K562 (cell line): ENCODE results near the gene UBE3B. TPM values are rescaled to one million over a fixed set of nuclear protein-coding genes. Genes with fewer than 3 reads are reported as not detected.

Source experiments
- ATAC-seq: fragments of 200-7000 bp; cut with Tn5 transposase; 3 replicates; pipeline ENCODE4 v1.9.1; 2020; ENCODE audit warnings: moderate library complexity
- BruUV-seq: library from RNA; stranded (reverse); fragments of 400-500 nt; replicated peaks from 2 replicates; lab custom pipeline; 2021; lab: Mats Ljungman, UMichigan
- CTCF ChIA-PET: fragments of 300-600 bp; formaldehyde crosslinking; extraction: SDS; loops from one replicate; lab custom pipeline; 2021; ENCODE audit warnings: low intra/inter-chr PET ratio; lab: Yijun Ruan, JAX
- POLR2A ChIA-PET: fragments of 300-600, 350-650 bp; sonication (Branson Sonifier 250); formaldehyde crosslinking; extraction: SDS; loops from one replicate; lab custom pipeline; 2021; ENCODE audit warnings: antibody characterized with exemption, inconsistent platforms; lab: Yijun Ruan, JAX
- DNase-seq, 4 experiments: peaks; one replicate each; pipeline versions ENCODE4 v3.0.0 to v3.0.0-alpha.2; 2011 to 2018; ENCODE audit warnings: low spot score in 3 of 4, mixed read lengths in 3 of 4; ENCODE audit errors: extremely low read depth in 1 of 4
- FAIRE-seq: peaks from 2 replicates; lab custom pipeline; 2011; peaks lifted over from hg19 to GRCh38; lab: Jason Lieb, UNC
- H2AFZ ChIP-seq: 2 replicates; pipeline ENCODE4 v1.6.0; 2011; ENCODE audit warnings: low read depth, low read length, control low read depth, inconsistent platforms
- H3K27ac ChIP-seq: fragments of 200-600 bp; 3 replicates; pipeline ENCODE4 v1.8.0; 2011; ENCODE audit warnings: low read depth, mild to moderate bottlenecking, control low read depth, inconsistent platforms, low read length, moderate library complexity, mixed read lengths; ENCODE audit errors: extremely low read depth
- H3K27me3 ChIP-seq, 2 experiments: fragments of 300-600 bp in 1 of 2; 2 replicates in 1 of 2; 3 replicates in 1 of 2; pipeline versions ENCODE4 v1.6.0 to v1.8.0; 2011; ENCODE audit warnings: inconsistent platforms in 2 of 2, low read length in 2 of 2, mild to moderate bottlenecking in 1 of 2, mixed read lengths in 1 of 2, moderate library complexity in 1 of 2; ENCODE audit not compliant: control insufficient read depth in 2 of 2, insufficient read depth in 2 of 2
- H3K36me3 ChIP-seq: fragments of 300-600 bp; 3 replicates; pipeline ENCODE4 v1.8.0; 2011; ENCODE audit warnings: mild to moderate bottlenecking, low read length, inconsistent platforms; ENCODE audit not compliant: control insufficient read depth, insufficient read depth
- H3K4me1 ChIP-seq, 2 experiments: fragments of 200-600 bp in 1 of 2; replicated peaks in 1 of 2; 2 replicates in 1 of 2; 3 replicates in 1 of 2; pipeline versions ENCODE4 v1.5.1 to v1.8.0; 2011; ENCODE audit warnings: inconsistent platforms in 2 of 2, low read length in 2 of 2, mild to moderate bottlenecking in 1 of 2, mixed read lengths in 1 of 2, moderate library complexity in 1 of 2; ENCODE audit not compliant: control insufficient read depth in 2 of 2, insufficient read depth in 2 of 2
- H3K4me2 ChIP-seq: 2 replicates; pipeline ENCODE4 v1.6.1; 2011; ENCODE audit warnings: low read length, control low read depth, inconsistent platforms, mixed read lengths; ENCODE audit not compliant: insufficient read depth
- H3K4me3 ChIP-seq: fragments of 200-600 bp; sonication (generic), shearing (Covaris generic); 2 replicates; pipeline ENCODE4 v1.5.1; 2016; ENCODE audit warnings: control low read depth, inconsistent platforms
- H3K79me2 ChIP-seq: fragments of 200-600 bp; 3 replicates; pipeline ENCODE4 v1.8.0; 2011; ENCODE audit warnings: low read length, inconsistent platforms; ENCODE audit not compliant: control insufficient read depth, insufficient read depth
- H3K9ac ChIP-seq, 2 experiments: 2 replicates each; pipeline versions ENCODE4 v1.6.0 to v1.6.1; 2011; ENCODE audit warnings: low read depth in 2 of 2, low read length in 2 of 2, control low read depth in 1 of 2, inconsistent platforms in 1 of 2, mild to moderate bottlenecking in 1 of 2, mixed read lengths in 1 of 2; ENCODE audit not compliant: insufficient read depth in 1 of 2
- H3K9me1 ChIP-seq: one replicate; pipeline ENCODE4 v1.6.0; 2011; ENCODE audit warnings: inconsistent platforms, mild to moderate bottlenecking, low read length, moderate library complexity; ENCODE audit not compliant: control insufficient read depth, insufficient read depth
- H3K9me3 ChIP-seq: replicated peaks from 2 replicates; pipeline ENCODE4 v1.5.1; 2011; ENCODE audit warnings: low read depth, low read length, inconsistent platforms; ENCODE audit not compliant: control insufficient read depth, insufficient read depth
- H4K20me1 ChIP-seq: replicated peaks from 2 replicates; pipeline ENCODE4 v1.6.1; 2011; ENCODE audit warnings: low read length, inconsistent platforms, mixed read lengths; ENCODE audit not compliant: control insufficient read depth, insufficient read depth
- DLX4 ChIP-seq: fragments of 250-450 bp; sonication (Bioruptor Pico); IDR thresholded peaks from 2 replicates; pipeline ENCODE4 v1.6.1; 2021; ENCODE audit warnings: mild to moderate bottlenecking
- DMBX1 ChIP-seq: fragments of 250-450 bp; sonication (Bioruptor Pico); IDR thresholded peaks from 2 replicates; pipeline ENCODE4 v1.8.0; 2022; ENCODE audit warnings: inconsistent platforms, mild to moderate bottlenecking, moderate library complexity, borderline replicate concordance
- EGR1 ChIP-seq: fragments of 450-650 bp; conservative IDR thresholded peaks from 2 replicates; pipeline ENCODE4 v1.6.1; 2017; ENCODE audit warnings: mild to moderate bottlenecking
- FOSL1 ChIP-seq: fragments of 200-800 bp; sonication (Bioruptor generic); conservative IDR thresholded peaks from 2 replicates; pipeline ENCODE4 v1.6.1; 2016; ENCODE audit warnings: missing genetic modification characterization, missing compliant biosample characterization
- HNRNPUL1 ChIP-seq: fragments of 200-400 bp; formaldehyde crosslinking; IDR thresholded peaks from 2 replicates; pipeline ENCODE4 v1.6.1; 2017; ENCODE audit warnings: low read length
- NFYB ChIP-seq: IDR thresholded peaks from 2 replicates; pipeline ENCODE4 v1.6.1; 2011; ENCODE audit warnings: mild to moderate bottlenecking, moderate library complexity; ENCODE audit not compliant: insufficient read length; ENCODE audit errors: extremely low read depth
- RBM15 ChIP-seq: fragments of 200-400 bp; formaldehyde crosslinking; IDR thresholded peaks from 2 replicates; pipeline ENCODE4 v1.6.1; 2018; ENCODE audit warnings: mild to moderate bottlenecking, low read length, moderate library complexity; ENCODE audit not compliant: insufficient read depth
- ZNF511 ChIP-seq: sonication (generic); formaldehyde crosslinking; IDR thresholded peaks from 2 replicates; pipeline ENCODE4 v1.8.0; 2022; ENCODE audit warnings: mild to moderate bottlenecking, missing genetic modification reagents
- WGBS: fragments of 100-300 bp; shearing (Covaris generic); methylation state at CpG from one replicate; pipeline ENCODE4 v1.1.6; 2016; ENCODE audit warnings: low coverage, mixed read lengths; ENCODE audit not compliant: insufficient coverage; ENCODE audit errors: missing lambda C conversion rate; 5-methylcytosine and 5-hydroxymethylcytosine counted together
- in situ Hi-C: fragments of 300-500 bp; cut with MboI; formaldehyde crosslinking; loops from 4 replicates; pipeline ENCODE4 v1.15.0; 2018; ENCODE audit warnings: inconsistent platforms, mixed read lengths
- intact Hi-C: fragments of 100-400 bp; cut with micrococcal nuclease; formaldehyde crosslinking; loops from 2 replicates; pipeline ENCODE4 v1.14.2; 2022
- polyA plus RNA-seq, 8 experiments: library from polyadenylated mRNA; depleted of rRNA in 4 of 8; stranded (reverse) in 5 of 8; unstranded in 3 of 8; fragments of >200 nt; fragmentation: Nextera tagmentation in 2 of 8; fragmentation: Illumina TruSeq in 1 of 8; extraction: Ambion mirVana in 2 of 8; extraction: Trizol in 1 of 8; gene quantifications; 2 replicates each; pipeline versions ENCODE4 v1.2.1 to v1.2.3, GENCODE V29; 2011 to 2014; ENCODE audit warnings: inconsistent platforms in 1 of 8, missing spikeins in 1 of 8
- total RNA-seq, 7 experiments: library from RNA; depleted of rRNA in 6 of 7; stranded (reverse); fragments of >200 nt in 6 of 7; fragmentation: Illumina TruSeq in 2 of 7; extraction: Trizol in 2 of 7; gene quantifications; 2 replicates each; pipeline versions ENCODE4 v1.2.1 to v1.2.3, GENCODE V29; 2011 to 2021; ENCODE audit warnings: low replicate concordance in 1 of 7

The UBE3B gene
- total and polyA plus RNA-seq, 9 of the 15 experiments (the other 6 are each of a cell fraction or from before 2014, with no cell fraction given), result 7.6 to 23.6 (median 15.5) TPM

GRCh38 chr12:109540526-109541412, 63.3 kb downstream of the UBE3B start:
- Histone ChIP-seq H3K27me3 (peaks cover 48 to 87% of the 10 kb centered on the region in 2 experiments), H3K9me3 (peaks cover 3% of the 10 kb centered on the region; the same call in 1 of the 2 replicates), H2AFZ (no peak overlapping the region), H3K9ac (peak overlapping the region in 1 of 2 experiments; percentile 53; a peak in 1 of 4 replicates), H3K4me3 (no peak overlapping the region), H3K9me1 (no peaks in the 10 kb centered on the region), H3K4me1 (no peaks in the 10 kb centered on the region; a peak in 1 of 5 replicates), H3K4me2 (no peak overlapping the region), H3K79me2 (no peaks in the 10 kb centered on the region), H3K27ac (no peak overlapping the region), H4K20me1 (0 out of 2 replicates have a peak, but pooled peaks cover 8% of the 10 kb centered on the region), H3K36me3 (no peaks in the 10 kb centered on the region)
- no peak for ATAC-seq
- ChIA-PET CTCF (no interaction called here), POLR2A (interaction anchor here (0.5 to 1.5 kb wide), 2 partner anchors 10 to 33 kb away, joined by 3 to 13 read pairs; partner anchors contain the start of genes MMAB and MVK)
- no peak for FAIRE-seq
- no peak for DNase-seq
- in situ Hi-C loops, result no loop called here
- no TSS peak for BruUV-seq
- 7% methylated on average over 15 of the region's 16 CpGs for WGBS
- intact Hi-C loops, result no loop called here
- TF ChIP-seq DLX4 (CRISPR knock-in tag), result no peak
- TF ChIP-seq ZNF511 (CRISPR knock-in tag), result no peak
- no peak for TF ChIP-seq FOSL1 (tag)
- TF ChIP-seq DMBX1 (CRISPR knock-in tag), result no peak
- no peak for TF ChIP-seq EGR1
- no peak for TF ChIP-seq NFYB
- TF ChIP-seq HNRNPUL1, result no peak
- no peak for TF ChIP-seq RBM15
